WI38 (cell line): Measurements from ENCODE around the gene DDX28.

Source experiments
- H3K4me3 ChIP-seq: 2 replicates; pipeline ENCODE4 v1.5.1; 2011; ENCODE audit warnings: low read depth, mild to moderate bottlenecking, control low read depth, low read length
- TF ChIP-seq, protein P1 (sequence below): IDR thresholded peaks from 2 replicates; pipeline ENCODE4 v1.5.1; 2012; ENCODE audit warnings: low read depth, mild to moderate bottlenecking, control low read depth, low read length

DDX28 gene

GRCh38 chr16:68068926-68069325, 45.9 kb upstream of the DDX28 start:
- no peak overlapping the region for H3K4me3 ChIP-seq
- TF ChIP-seq, protein P1, sequence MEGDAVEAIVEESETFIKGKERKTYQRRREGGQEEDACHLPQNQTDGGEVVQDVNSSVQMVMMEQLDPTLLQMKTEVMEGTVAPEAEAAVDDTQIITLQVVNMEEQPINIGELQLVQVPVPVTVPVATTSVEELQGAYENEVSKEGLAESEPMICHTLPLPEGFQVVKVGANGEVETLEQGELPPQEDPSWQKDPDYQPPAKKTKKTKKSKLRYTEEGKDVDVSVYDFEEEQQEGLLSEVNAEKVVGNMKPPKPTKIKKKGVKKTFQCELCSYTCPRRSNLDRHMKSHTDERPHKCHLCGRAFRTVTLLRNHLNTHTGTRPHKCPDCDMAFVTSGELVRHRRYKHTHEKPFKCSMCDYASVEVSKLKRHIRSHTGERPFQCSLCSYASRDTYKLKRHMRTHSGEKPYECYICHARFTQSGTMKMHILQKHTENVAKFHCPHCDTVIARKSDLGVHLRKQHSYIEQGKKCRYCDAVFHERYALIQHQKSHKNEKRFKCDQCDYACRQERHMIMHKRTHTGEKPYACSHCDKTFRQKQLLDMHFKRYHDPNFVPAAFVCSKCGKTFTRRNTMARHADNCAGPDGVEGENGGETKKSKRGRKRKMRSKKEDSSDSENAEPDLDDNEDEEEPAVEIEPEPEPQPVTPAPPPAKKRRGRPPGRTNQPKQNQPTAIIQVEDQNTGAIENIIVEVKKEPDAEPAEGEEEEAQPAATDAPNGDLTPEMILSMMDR = no peak

GRCh38 chr16:68066763-68067162, 43.7 kb upstream of the DDX28 start:
- TF ChIP-seq, protein P1 = no peak
- H3K4me3 ChIP-seq = no peak overlapping the region

DNA sequence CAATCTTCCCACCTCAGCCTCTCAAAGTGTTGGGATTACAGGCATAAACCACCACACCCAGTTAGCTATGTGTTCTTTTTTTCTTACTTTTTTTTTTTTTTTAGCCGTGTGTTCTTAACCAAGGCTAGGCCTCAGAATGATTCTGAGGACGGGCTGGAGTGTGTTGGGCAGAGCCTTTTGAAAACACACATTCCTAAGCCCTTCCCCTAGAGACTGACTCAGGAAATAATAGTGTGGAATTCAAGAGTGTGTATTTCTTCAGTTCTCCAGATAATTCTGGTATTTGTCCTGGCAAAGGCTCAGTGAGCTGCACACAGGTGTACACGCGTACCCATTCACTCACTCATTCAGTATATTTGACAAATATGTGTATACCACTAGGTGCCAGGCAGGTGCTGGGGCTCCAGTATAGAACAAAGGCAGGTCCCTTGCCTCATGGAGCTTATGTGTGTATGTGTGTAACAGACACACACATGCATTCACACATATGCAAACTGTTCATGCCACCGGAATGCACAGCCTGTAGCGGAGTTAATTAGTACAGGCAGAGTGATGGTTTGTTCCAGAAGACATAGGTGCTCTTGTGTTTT, 42.8 kb upstream of the DDX28 start:
- H3K4me3 ChIP-seq = no peak overlapping the region
- TF ChIP-seq, protein P1 = no peak

- no peak overlapping the region for H3K4me3 ChIP-seq
- TF ChIP-seq, protein P1 = peak; percentile 71
These were observed 41.8 kb upstream of the DDX28 start for GRCh38 chr16:68064791-68065365.

- no peak overlapping the region for H3K4me3 ChIP-seq
- TF ChIP-seq, protein P1 = no peak
These were observed 39.9 kb upstream of the DDX28 start for GRCh38 chr16:68062910-68063393.

DNA sequence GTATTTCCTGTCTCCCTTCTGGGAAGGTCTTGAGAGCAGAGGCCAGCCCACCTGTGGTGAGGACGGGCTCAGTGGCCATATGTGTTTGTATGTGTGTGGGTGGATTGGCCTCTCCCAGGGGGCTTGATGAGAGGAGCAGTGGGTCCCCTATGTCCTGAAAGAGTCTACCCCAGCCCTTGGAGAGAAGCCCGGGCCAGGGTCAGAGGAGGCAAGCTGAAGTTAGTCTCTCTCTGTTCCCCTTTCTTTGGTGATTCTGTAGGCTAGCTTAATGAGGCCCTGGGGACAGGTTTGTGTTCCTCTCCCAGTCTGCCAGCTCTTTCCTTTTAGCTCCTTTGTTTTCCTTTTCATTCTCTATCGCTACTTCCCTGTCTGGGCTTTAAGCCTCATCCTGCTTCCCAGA, 38.4 kb upstream of the DDX28 start:
- H3K4me3 ChIP-seq = no peak overlapping the region
- TF ChIP-seq, protein P1 = no peak

GRCh38 chr16:68059804-68060203, 36.8 kb upstream of the DDX28 start:
- no peak overlapping the region for H3K4me3 ChIP-seq
- TF ChIP-seq, protein P1 = no peak
